GM18951 (cell line): ENCODE measurements around the gene HNF4A.

Experiments
- POLR2A ChIP-seq: IDR thresholded peaks from 4 replicates; pipeline ENCODE4 v1.6.1; 2011; ENCODE audit warnings: mild to moderate bottlenecking; ENCODE audit not compliant: insufficient read length, insufficient read depth; ENCODE audit errors: extremely low read depth
- in situ Hi-C: fragments of 300-500 bp; cut with MboI; formaldehyde crosslinking; loops from one replicate; pipeline ENCODE4 v1.12.0; 2022; ENCODE audit warnings: low sequenced_read_pairs, mixed read lengths, inconsistent platforms; ENCODE audit not compliant: unreplicated experiment

Gene HNF4A

GRCh38 chr20:44483112-44483511 lies 127.6 kb downstream of the HNF4A start:
- TF ChIP-seq POLR2A: no peak

More at GRCh38 chr20:44483112-44483511, 127.6 kb downstream of the HNF4A start:
- in situ Hi-C loops: no loop called here
